Adrenal gland (tissue), 12 donors: ENCODE measurements around the gene RGS6. TPM values are rescaled to one million over a fixed set of nuclear protein-coding genes. Genes with fewer than 3 reads are reported as not detected.

Source experiments
- DNase-seq, 7 donors: peaks; one replicate each; pipeline ENCODE4 v3.0.0-alpha.2; 2019 to 2020
- H3K27ac ChIP-seq, 5 donors: fragments of 200-600 bp; sonication (generic) in 4 of 5; 1 replicate in 3 of 5; 2 replicates in 2 of 5; pipeline versions ENCODE4 v1.5.1 to v1.8.0; 2016 to 2020; ENCODE audit warnings: mild to moderate bottlenecking in 1 of 5
- H3K27me3 ChIP-seq: fragments of 200-600 bp; 2 replicates; pipeline ENCODE4 v1.8.0; 2021
- H3K36me3 ChIP-seq, 2 donors: fragments of 200-600 bp; replicated peaks in 1 of 2; 1 replicate in 1 of 2; 2 replicates in 1 of 2; pipeline versions ENCODE4 v1.5.1 to v1.8.0; 2018 to 2022
- H3K4me1 ChIP-seq, 2 donors: fragments of 200-600 bp; replicated peaks in 1 of 2; 1 replicate in 1 of 2; 2 replicates in 1 of 2; pipeline versions ENCODE4 v1.5.1 to v1.8.0; 2018 to 2021
- H3K4me3 ChIP-seq, 4 donors: fragments of 200-600 bp; sonication (generic) in 3 of 4; one replicate each; pipeline ENCODE4 v1.5.1; 2016 to 2018
- H3K9me3 ChIP-seq, 3 donors: fragments of 200-600 bp; sonication (generic) in 1 of 3; replicated peaks in 1 of 3; 1 replicate in 2 of 3; 2 replicates in 1 of 3; pipeline versions ENCODE4 v1.5.1 to v1.8.0; 2016 to 2021
- CTCF ChIP-seq, 6 experiments: fragments of 450-650 bp in 4 of 6; fragments of 200-600 bp in 2 of 6; sonication (generic) in 1 of 6; IDR thresholded peaks; 1 replicate in 5 of 6; 2 replicates in 1 of 6; pipeline versions ENCODE4 v1.5.1 to v1.8.0; 2016 to 2021; ENCODE audit warnings: antibody characterized with exemption in 6 of 6, mild to moderate bottlenecking in 2 of 6, moderate library complexity in 1 of 6
- POLR2A ChIP-seq, 2 donors: fragments of 450-650 bp; IDR thresholded peaks; one replicate each; pipeline ENCODE4 v1.6.1; 2017; ENCODE audit warnings: antibody characterized with exemption in 2 of 2, mild to moderate bottlenecking in 2 of 2, moderate library complexity in 1 of 2
- WGBS, 4 donors: extraction: QIAGEN DNeasy Blood & Tissue Kit in 2 of 4; methylation state at CpG; one replicate each; pipeline versions ENCODE4 v1.1.5 to v1.1.7; 2013 to 2017; 5-methylcytosine and 5-hydroxymethylcytosine counted together
- intact Hi-C, 2 donors: fragments of 100-400 bp; cut with DNase I; formaldehyde crosslinking; loops; one replicate each; pipeline versions ENCODE4 v1.14.1 to v1.15.0; 2022 to 2023
- polyA plus RNA-seq, 3 donors: library from polyadenylated mRNA; stranded (reverse); fragments of 200-250 nt in 2 of 3; fragments of 350-450 nt in 1 of 3; fragmentation: Illumina TruSeq in 1 of 3; extraction: RNeasy Lipid Tissue Mini Kit (QIAGEN cat#74804) in 1 of 3; gene quantifications; one replicate each; pipeline ENCODE4 v1.2.3, GENCODE V29; 2013 to 2014
- total RNA-seq, 9 donors: library from RNA; depleted of rRNA in 4 of 9; stranded (reverse); fragments of >200 nt in 4 of 9; fragments of 120-200 nt in 1 of 9; fragmentation: NEBNext Ultra II Directional in 1 of 9; extraction: Animal tissue kit (Norgen Biotek cat#: 25700) in 1 of 9; gene quantifications; one replicate each; pipeline versions ENCODE4 v1.1.0 to v1.2.4, GENCODE V29; 2013 to 2023
- donor health status: healthy with polysubstance abuse.
- donor health status: Bipolar disorder and iron deficiency.
- donor health status: DM: yes; HTN: yes; CAD: no.
- donor health status: DM: no; HTN: no; CAD: no.
- donor health status: DM: no; HTN: no; CAD: no.
- donor health status: DM: yes; HTN: yes; CAD: no.

RGS6 gene
- total and polyA plus RNA-seq, 12 donors = 0.06 to 4.3 (median 0.41) TPM; not detected in 1

- Histone ChIP-seq H3K9me3 (no peaks in the 10 kb centered on the region), H3K27ac (no peak overlapping the region), H3K4me3 (no peak overlapping the region), H3K4me1 (no peaks in the 10 kb centered on the region), H3K27me3 (no peaks in the 10 kb centered on the region), H3K36me3 (no peaks in the 10 kb centered on the region)
- TF ChIP-seq POLR2A (IDR thresholded peaks at IDR 0.05) = no peak
- no peak for TF ChIP-seq CTCF (IDR thresholded peaks at IDR 0.05)
- no peak for DNase-seq
- intact Hi-C loops = no loop called here
- WGBS, 4 donors = 82 to 100% (median 94%) methylated on average over 1 to 3 of the region's 3 CpGs; no CpG with 5 or more reads in 1 of the 4 donors
Observed at GRCh38 chr14:72538387-72538786, 606.2 kb downstream of the RGS6 start.

- WGBS, 4 donors = 72 to 79% (median 73%) methylated on average over 14 of the region's 14 CpGs
- TF ChIP-seq POLR2A (IDR thresholded peaks at IDR 0.05) (no peak), CTCF (IDR thresholded peaks at IDR 0.05) (no peak)
- H3K9me3 ChIP-seq = no peaks in the 10 kb centered on the region
- H3K27me3 ChIP-seq = no peaks in the 10 kb centered on the region
- no peak for DNase-seq
- no peak overlapping the region for H3K4me3 ChIP-seq
- no peaks in the 10 kb centered on the region for H3K36me3 ChIP-seq
- no peak overlapping the region for H3K27ac ChIP-seq
- intact Hi-C loops = no loop called here
- H3K4me1 ChIP-seq = no peaks in the 10 kb centered on the region
Observed at GRCh38 chr14:72539661-72540315, 607.6 kb downstream of the RGS6 start.

GRCh38 chr14:72540836-72541235 is 608.6 kb downstream of the RGS6 start:
- DNase-seq = no peak
- no peaks in the 10 kb centered on the region for H3K4me1 ChIP-seq
- TF ChIP-seq CTCF (IDR thresholded peaks at IDR 0.05) (no peak), POLR2A (IDR thresholded peaks at IDR 0.05) (no peak)
- H3K27ac ChIP-seq = no peak overlapping the region
- H3K27me3 ChIP-seq = no peaks in the 10 kb centered on the region
- H3K36me3 ChIP-seq = no peaks in the 10 kb centered on the region
- WGBS, 4 donors = 94 to 98% (median 97%) methylated on average over 6 of the region's 6 CpGs
- no peak overlapping the region for H3K4me3 ChIP-seq
- intact Hi-C loops = no loop called here
- H3K9me3 ChIP-seq = no peaks in the 10 kb centered on the region

- Histone ChIP-seq H3K27me3 (no peaks in the 10 kb centered on the region), H3K4me1 (no peaks in the 10 kb centered on the region), H3K4me3 (no peak overlapping the region), H3K36me3 (no peaks in the 10 kb centered on the region), H3K27ac (no peak overlapping the region), H3K9me3 (no peaks in the 10 kb centered on the region)
- 86 to 93% (median 89%) methylated on average over 7 to 8 of the region's 8 CpGs for WGBS, 4 donors
- TF ChIP-seq POLR2A (IDR thresholded peaks at IDR 0.05) (no peak), CTCF (IDR thresholded peaks at IDR 0.05) (no peak)
- DNase-seq = no peak
- intact Hi-C loops = no loop called here
Observed at GRCh38 chr14:72541546-72541945, 609.3 kb downstream of the RGS6 start.
